ENCODE data around the gene TTC33. TPM values are rescaled to one million over a fixed set of nuclear protein-coding genes. Genes with fewer than 3 reads are reported as not detected.

The TTC33 gene
- total and polyA plus RNA-seq, 12 donors = 6.4 to 20.1 (median 17.5) TPM

DNA sequence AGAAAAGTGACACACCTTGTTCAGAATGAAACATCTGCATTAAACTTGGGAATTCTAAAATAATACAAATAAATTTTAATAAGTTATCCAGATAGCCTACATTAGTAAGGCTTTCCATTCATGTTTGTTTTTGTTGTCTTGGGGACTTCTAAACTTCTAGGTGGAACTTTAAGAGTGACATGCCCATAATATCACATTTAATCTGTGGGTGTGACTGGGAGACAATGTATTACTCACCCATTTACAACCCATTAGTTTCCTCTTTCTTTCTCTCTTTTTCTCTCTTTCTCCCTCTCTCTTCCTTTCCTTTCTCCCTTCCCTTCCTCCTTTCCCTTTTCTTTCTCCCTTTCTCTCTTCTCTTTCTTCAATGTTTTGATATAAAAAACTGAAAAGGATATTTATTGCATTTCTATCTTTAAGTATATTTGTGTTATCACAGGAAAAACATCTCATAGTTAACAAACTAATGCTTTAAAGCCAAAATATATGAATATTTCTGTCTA is 88.5 kb downstream of the TTC33 start:
- H3K36me3 ChIP-seq = no peaks in the 10 kb centered on the region
- H3K9me3 ChIP-seq = no peaks in the 10 kb centered on the region
- no peak overlapping the region for H3K27ac ChIP-seq
- TF ChIP-seq, protein P1, sequence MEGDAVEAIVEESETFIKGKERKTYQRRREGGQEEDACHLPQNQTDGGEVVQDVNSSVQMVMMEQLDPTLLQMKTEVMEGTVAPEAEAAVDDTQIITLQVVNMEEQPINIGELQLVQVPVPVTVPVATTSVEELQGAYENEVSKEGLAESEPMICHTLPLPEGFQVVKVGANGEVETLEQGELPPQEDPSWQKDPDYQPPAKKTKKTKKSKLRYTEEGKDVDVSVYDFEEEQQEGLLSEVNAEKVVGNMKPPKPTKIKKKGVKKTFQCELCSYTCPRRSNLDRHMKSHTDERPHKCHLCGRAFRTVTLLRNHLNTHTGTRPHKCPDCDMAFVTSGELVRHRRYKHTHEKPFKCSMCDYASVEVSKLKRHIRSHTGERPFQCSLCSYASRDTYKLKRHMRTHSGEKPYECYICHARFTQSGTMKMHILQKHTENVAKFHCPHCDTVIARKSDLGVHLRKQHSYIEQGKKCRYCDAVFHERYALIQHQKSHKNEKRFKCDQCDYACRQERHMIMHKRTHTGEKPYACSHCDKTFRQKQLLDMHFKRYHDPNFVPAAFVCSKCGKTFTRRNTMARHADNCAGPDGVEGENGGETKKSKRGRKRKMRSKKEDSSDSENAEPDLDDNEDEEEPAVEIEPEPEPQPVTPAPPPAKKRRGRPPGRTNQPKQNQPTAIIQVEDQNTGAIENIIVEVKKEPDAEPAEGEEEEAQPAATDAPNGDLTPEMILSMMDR (IDR thresholded peaks at IDR 0.05) = no peak
- H3K27me3 ChIP-seq = no peaks in the 10 kb centered on the region
- intact Hi-C loops (cut with DNase I) = no loop called here
- H3K4me1 ChIP-seq = peaks cover 0 to 33% (median 0%) of the 10 kb centered on the region in 9 donors
- ATAC-seq (no peak), DNase-seq (no peak)
- H3K4me3 ChIP-seq = no peak overlapping the region

DNA sequence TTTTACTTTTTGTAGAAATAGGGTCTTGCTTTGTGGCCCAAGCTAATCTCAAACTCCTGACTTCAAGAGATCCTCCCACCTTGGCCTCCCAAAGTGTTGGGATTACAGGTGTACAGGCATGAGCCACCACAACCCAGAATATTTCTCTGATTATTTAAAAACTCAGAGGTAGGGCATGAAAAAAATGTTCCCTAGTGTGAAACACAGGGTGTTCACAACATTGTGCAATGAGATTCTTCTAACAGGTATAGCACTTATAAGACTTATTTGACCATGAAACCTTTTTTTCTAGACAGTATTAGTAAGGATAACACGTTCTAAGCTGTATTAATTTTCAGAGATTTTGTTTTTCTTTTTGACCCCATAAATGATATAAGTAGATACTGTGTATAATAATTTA is 89.1 kb downstream of the TTC33 start:
- Histone ChIP-seq H3K9me3 (no peaks in the 10 kb centered on the region), H3K4me3 (no peak overlapping the region), H3K27me3 (no peaks in the 10 kb centered on the region), H3K27ac (no peak overlapping the region), H3K4me1 (peaks cover 0 to 27% (median 0%) of the 10 kb centered on the region in 9 donors), H3K36me3 (no peaks in the 10 kb centered on the region)
- DNase-seq (no peak), ATAC-seq (no peak)
- intact Hi-C loops (cut with DNase I) = no loop called here
- WGBS, 2 donors = 64 to 74% methylated on average over 1 of the region's 1 CpG
- TF ChIP-seq, protein P1 (IDR thresholded peaks at IDR 0.05) = no peak

DNA sequence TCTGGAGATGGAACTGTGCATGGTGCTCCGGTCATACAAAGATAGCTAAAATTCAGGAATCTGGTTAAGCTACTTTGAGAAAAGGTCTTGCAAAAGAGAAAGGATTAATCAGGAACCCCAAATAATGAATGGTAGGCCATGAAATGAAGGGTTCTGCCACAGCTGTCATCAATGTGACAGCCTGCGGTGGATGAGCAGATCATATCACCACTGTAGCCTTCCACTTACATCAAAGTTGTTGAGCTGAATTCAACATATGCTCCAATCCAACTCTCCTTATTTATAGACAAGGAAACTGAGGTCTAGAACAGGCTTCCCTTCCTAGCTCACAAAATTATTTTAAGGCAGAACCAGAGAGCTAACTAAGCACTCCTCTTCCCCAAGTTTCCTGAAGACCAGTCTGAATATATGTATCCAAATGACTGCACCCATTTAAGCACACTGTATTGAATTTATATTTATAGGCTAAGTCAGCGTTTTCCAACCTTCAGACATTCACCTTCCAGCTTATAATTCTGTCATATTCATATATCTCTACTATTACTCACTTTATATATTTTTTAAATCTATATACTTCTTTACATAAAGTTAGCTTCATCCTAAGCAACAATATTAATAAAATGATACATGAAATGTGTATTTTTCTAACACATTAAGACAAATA is 90.0 kb downstream of the TTC33 start:
- H3K27ac ChIP-seq = no peak overlapping the region
- DNase-seq = no peak
- H3K4me3 ChIP-seq = no peak overlapping the region
- ATAC-seq = no peak
- no peaks in the 10 kb centered on the region for H3K9me3 ChIP-seq
- H3K36me3 ChIP-seq = no peaks in the 10 kb centered on the region
- 68 to 70% methylated on average over 3 of the region's 3 CpGs for WGBS, 2 donors
- no peaks in the 10 kb centered on the region for H3K27me3 ChIP-seq
- TF ChIP-seq, protein P1 (IDR thresholded peaks at IDR 0.05) = no peak
- peaks cover 0 to 18% (median 0%) of the 10 kb centered on the region in 9 donors for H3K4me1 ChIP-seq
- intact Hi-C loops (cut with DNase I) = no loop called here

DNA sequence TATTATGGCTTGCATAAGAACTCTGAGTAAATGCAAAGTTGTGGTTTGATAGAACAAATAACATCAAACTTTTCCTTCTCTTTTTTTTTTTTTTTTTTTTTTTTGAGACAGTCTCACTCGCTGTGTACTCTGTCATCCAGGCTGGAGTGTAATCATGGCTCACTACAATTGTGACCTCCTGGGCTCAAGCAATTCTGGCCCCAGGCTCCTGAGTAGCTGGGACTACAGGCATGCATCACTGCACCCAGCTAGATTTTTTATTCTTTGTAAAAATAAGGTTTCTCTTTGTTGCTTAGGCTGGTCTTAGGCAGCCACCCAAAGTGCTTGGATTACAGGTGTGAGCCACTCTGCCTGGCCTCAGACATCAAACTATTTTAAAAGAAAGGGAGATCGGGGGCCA is 95.0 kb downstream of the TTC33 start:
- Histone ChIP-seq H3K4me3 (no peak overlapping the region), H3K9me3 (peaks cover 0 to 7% (median 0%) of the 10 kb centered on the region in 11 donors), H3K27me3 (no peaks in the 10 kb centered on the region), H3K27ac (no peak overlapping the region), H3K36me3 (no peaks in the 10 kb centered on the region), H3K4me1 (peaks cover 0 to under 1% (median 0%) of the 10 kb centered on the region in 9 donors)
- WGBS, 2 donors = 79 to 98% methylated on average over 2 of the region's 2 CpGs
- TF ChIP-seq, protein P1 (IDR thresholded peaks at IDR 0.05) = no peak
- ATAC-seq (no peak), DNase-seq (no peak)
- intact Hi-C loops (cut with DNase I) = no loop called here

Data from heart right ventricle (tissue), 16 donors.